Cerebellar nuclear complex (tissue), 1 donor: Measurements from ENCODE around the gene ZNF208.
"Not testable (repeated sequence)": the region's sequence is repeated elsewhere in the genome, so short reads cannot be mapped to it uniquely, and the experiment has no call there.

Experiments used
- DNase-seq, 2 experiments: peaks; one replicate each; lab custom pipeline; 2025; lab: John Stamatoyannopoulos, UW

Gene ZNF208

DNA sequence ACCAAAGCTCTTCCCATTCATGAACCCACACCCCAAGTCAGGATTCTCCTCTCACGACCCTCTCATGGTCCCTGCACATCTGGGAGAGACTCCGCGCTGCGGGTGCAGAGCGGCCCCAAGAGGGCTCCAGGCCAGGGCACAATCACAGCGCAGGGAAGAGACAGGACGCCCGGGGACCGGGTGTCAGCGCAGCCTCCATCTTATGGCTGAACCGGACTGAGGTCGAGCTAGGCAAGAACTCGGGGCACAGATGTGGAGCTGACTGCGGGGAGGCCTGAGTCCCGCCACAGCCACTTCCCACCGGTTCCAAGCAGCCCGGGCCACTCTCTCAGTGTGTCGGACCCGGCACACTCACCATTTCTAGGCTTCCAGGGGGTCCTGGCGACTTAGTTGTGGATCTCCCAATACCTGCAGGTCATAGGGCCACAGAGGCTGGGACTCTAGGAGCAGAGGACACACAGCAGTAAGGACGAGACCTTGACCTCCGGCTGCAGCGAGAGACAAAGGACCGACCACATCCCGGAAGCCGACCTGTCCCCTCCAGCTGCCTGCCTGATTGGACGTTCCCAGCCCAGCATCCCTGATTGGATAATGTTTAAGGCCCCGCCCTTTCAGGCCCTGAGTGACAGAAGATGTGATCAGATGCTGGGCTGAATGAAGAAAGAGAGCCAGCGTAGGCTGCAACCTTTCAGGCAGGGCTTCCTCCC, at the start of gene ZNF208:
Gene ZNF208 (minus strand): TSS at position 507 of the 707 bp plus-strand sequence. CDS start 149 bp downstream, at position 358.
- not testable (repeated sequence) for DNase-seq

DNA sequence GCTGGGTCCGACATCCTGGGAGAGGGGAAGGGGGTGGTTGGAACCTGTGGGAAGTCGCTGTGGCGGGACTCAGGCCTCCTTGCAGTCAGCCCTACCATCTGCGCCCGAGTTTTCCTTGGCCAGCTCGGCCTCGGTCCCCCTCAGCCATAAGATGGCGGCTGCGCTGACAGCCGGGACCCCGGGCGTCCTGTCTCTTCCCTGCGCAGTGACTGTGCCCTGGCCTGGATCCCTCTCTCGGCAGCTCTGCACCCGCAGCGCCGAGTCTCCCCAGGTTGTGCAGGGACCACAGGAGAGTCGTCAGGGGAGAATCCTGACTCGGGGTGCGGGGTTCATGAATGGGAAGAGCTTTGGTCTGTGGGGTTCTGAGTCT, 41.9 kb upstream of the ZNF208 start:
- no peak for DNase-seq

DNA sequence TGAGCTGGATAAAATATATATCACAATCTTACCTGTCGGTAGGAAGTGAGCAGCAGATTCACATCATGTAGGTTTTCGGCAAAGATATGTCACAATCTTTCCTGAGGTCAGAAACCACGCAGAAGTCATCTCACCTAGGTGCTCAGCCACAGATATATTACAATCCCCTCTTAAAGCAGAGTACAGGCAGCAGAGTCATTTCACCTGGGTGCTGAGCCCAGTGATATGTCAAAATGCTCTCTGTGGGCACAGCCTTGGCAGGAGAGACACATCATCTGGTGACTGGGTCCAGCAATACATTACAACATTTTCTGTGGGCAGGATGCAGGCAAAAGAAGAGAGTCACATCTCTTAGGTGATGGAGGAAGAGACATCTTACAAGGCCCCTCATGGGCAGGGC, 30.4 kb upstream of the ZNF208 start:
- not testable (repeated sequence) for DNase-seq

DNA sequence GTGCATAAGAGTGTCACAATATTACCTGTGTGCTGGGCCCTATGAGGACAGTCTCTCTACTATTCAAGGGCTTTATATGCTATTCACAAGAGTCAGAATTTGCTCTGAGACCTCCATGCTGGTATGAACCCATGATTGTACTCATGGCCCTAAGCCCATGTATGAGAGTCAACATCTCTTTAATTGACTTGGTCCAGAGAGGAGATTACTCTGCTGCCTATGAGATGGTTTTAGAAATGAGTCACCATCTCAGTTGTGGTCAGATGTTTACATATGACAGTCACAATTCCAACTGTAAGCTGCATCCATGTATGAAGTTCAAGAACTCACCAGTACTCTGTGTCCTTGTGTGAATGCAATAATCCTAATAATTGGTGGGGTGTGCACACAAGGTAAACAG, 19.9 kb upstream of the ZNF208 start:
- no peak for DNase-seq

DNA sequence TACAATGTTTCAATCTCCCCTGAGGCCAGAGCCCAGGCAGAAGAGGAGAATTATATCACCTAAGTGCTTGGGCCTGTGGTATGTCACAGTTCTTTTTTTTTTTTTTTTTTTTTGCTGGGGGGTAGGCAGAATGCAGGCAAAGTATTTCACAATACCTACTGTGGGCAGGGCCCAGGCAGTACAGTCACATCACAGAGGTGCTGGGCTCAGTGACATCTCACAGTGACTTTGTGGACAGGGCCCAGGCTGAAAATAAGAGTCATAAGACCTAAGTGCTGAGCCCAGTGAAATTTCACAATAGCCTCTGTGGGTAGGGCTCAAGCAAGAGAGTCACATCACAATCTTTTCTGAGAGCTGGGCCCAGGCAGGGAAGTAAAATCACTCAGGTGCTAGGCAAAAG, 15.9 kb upstream of the ZNF208 start:
- no peak for DNase-seq

DNA sequence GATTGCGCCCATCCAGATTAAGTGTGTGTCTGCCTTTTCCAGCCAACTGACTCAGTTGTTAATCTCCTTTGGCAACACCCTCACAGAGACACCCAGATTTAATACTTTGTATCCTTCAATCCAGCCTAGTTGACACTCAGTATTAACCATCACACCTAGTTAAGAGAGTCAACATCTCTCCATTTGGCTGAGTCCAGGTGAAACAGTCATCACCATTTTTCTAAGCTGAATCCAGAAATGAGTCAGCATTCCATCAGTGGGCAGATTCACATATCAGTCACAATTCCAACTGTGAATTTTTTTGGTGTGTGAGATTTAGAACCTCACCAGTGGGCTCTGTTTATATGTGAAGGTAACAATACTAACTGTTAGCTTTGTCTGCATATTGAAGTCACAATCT, 14.8 kb upstream of the ZNF208 start:
- DNase-seq, result not testable (repeated sequence)

DNA sequence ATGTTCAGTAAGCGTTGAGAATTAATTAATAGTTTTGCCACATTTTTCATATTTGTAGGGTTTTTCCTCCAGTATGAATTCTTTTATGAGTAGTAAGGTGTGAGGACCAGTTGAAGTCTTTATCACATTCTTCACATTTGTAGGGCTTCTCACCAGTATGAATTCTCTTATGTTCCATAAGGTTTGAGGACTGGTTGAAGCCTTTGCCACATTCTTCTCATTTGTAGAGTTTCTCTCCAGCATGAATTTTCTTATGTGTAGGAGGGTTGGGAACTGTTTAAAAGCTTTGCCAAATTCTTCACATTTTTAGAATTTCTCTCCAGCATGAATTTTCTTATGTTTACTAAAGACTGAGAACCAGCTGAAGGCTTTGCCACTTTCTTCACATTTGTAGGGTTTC, 40.3 kb downstream of the ZNF208 start:
- DNase-seq, result no peak

DNA sequence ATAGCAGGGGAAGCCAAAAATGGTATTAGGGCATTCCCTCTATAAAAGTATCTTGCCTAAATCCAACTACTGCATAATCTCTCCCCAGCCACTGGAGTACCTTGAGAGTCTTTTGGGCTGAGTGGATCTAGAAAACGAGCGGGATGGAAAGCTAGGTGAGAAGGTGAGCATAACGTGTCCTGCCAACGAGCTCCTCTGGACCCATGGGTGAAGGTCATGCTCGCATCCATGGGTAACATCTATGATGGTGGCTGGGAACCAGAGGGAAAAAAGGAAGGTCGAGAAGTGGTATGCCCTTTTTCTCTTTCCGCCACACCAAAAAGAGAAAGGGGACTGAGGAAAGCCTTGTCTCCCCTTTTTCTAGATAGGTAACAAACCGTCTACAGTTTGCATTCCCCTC, 63.0 kb downstream of the ZNF208 start:
- DNase-seq, result no peak

DNA sequence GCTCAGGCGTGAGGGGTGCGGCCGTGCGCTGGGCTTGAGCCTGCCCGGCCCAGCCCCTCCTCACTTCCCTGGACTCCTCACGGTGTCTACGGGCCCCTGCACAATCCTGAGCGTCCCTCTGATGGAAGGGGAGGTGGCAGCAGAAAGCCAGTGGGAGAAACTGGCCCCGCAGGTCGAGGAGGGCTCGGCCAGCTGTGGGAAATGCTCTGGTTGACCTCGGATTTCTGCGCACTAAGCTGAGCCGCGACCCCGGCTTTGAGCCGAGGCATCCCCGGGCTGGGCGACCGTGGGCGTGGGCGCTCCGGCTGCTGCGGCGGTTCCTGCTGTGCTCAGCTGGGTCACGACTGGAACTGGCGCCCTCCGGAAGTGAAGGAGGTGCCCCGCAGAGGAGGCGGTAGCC, 70.1 kb downstream of the ZNF208 start:
- DNase-seq, result no peak

DNA sequence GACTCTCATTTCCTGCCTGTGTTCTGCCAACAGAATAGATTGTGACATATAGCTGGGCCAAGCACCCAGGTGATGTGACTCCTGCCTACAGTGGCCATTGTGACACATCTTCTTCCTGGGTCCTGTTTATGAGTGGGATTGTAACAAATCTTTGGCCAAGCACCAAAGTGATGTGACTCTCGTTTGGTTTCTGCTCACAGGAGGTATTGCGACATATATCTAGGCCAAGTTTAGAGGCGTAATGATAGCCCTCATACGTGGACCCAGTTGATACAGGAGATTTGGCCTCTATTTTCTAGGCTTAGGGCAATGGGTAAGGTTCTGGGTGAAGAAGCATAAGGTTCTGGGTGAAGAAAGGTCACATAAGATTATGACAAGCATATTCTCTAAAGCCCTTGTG, 76.2 kb downstream of the ZNF208 start:
- DNase-seq, result no peak

DNA sequence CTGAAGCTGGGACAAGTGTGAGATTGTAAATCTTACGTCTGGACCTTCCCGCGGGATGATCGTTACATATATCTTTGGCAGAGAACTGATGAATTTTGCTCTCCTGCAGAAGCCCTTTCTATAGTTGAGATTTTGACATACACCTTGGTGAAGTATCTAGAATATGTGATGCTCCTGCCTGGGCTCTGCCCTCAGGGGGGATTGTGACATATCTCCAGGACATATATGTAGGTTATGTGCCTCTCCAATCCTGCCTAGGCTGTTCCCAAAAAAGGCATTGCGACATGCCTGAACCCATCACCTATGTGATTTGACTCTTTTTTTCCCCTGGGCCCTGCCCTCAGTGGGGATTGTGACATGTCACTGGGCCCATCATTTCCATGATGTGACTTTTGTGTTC, 76.6 kb downstream of the ZNF208 start:
- DNase-seq, result no peak

DNA sequence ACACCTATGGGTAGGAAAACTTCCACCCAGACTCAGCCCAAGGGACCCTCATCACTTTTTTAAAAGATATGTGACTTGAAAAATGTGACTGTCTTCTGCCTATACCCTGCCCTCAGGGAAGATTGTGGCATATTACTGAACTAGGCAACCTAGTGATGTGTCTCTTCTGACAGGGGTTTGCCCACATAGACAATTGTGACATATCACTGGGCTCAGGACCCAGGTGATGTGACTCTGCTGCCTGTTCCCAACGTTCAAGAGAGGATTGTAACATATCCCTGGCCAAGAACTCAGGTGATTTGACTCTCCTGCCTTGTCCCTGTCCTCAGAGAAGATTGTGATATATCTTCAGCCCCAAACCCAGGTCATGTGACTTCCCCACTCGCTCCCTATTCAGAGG, 88.5 kb downstream of the ZNF208 start:
- no peak for DNase-seq

DNA sequence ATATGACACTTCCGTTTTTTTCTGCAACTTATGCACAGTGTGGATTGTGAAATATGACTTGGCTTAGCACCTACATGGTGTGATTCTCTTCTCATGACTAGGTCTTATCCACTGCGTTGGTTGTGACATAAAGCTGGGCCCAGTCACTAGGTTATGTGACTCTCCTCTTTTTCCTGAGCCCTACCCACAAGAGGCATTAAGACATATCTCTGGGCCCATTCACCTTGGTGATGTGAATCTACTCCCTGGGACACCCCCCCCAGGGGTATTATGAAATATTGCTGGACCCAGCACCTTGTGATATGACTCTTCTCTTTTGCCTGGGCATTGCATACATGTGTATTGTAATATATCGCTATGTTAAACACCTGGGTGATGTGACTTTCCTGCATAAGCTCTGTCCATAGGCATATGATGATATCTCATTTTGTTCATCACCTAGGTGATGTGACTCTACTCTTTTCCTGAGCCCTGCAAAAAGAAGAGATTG, 89.0 kb downstream of the ZNF208 start:
- no peak for DNase-seq

DNA sequence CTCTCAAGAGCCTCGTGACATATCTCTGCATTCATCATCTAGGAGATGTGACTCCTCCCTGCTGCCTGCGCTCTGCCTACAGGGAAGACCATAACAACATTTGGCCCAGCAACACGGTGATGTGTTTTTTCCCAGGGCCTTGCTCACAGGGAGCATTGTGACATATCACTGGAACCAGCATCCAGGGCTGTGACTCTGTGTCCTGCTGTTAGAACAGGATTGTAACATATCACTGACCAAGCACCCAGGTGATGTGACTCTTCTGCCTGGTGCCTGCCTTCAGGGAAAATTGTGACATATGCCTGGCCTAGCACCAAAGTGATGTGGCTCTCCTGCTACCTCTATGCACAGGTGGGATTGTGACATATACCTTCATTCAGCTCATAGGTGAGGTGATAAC, 95.3 kb downstream of the ZNF208 start:
- DNase-seq, result no peak

DNA sequence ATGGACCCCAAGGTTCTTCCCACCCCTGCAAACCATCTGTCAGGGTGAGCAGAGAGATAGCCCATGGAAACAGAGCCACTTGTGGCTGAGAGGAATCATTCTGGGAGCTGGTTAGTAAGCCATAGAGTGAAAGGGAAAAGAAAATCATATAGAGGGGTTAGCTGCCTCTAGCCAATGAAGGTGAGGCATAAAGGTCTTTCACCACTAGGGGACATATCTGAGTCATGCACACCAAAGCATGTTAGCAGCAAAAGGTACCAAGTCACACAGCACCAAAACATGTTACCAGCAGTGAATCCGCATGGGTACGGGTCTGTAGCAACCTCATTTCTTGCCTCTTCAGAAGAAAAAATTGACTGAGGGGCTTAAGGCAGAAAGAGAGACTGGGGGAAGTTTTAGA, 98.1 kb downstream of the ZNF208 start:
- no peak for DNase-seq

DNA sequence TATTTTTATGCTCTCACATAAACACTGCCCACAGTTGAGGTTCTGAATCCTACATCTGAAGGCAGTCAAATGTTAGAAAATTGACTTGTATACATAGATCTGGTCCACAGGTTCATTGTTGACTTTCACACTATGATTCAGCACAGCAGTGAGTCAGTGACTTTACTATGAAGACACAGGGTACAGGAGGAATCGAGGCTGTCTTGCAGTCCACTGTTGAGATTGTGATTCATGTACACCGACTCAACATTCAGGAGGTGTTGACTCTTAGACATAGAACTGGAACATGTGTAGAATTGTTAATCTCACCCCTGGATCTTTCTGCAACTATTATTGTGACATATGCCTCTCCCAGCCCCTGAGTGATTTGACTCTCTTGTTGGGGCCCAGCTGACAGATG, 100.4 kb downstream of the ZNF208 start:
- no peak for DNase-seq

DNA sequence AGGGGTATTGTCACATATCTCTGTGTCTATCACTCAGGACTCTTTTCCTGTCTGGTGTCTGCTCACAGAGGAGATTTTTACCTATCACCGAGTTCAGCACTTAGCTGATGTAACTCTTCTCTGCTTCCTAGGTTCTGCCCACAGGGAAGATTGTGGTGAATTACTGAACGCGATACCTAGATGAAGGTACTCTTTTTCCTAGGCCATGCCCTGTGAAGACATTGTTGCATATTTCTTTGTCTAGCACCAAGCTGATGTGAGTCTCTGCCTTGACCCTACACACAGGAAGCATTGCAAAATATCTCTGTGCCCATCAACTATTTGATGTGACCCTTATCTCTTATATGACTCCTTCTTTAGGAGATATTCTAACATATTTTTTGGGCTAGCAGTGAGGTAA, 102.7 kb downstream of the ZNF208 start:
- DNase-seq, result no peak

DNA sequence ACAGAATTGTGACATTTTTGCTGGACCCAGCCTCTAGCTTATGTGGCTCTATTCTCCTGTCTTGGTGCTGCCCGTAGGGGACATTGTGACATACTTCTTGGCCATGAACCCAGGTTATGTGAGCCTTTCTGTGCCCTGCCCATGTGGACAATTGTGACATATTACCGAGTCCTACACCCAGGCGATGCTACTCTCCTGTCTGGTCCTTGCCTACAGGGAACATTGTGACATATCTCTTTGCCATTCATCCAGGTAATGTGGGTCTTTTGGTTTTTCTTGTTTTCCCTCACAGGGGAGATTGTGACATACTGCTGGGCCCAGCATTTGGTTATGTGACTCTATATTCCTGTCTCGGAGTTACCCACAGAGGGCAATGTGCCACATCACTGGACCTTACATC, 103.2 kb downstream of the ZNF208 start:
- no peak for DNase-seq

DNA sequence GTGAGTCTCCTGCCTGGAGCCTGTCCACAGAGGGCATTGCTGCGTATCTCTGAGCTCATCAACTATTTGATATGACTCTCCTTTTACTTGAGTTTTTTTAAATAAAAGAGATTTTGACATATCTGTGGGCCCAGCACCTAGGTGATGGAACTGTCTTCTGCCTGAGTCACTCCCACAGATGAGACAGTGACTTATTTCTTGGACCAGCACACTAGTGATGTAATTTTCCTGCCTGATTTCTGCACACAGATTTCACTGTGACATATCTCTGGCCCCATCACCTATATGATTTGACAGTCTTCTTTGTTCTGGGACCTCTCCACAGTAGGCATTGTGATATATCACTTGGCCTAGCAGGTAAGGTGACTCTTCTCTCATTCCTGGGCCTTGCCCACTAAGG, 108.2 kb downstream of the ZNF208 start:
- no peak for DNase-seq

DNA sequence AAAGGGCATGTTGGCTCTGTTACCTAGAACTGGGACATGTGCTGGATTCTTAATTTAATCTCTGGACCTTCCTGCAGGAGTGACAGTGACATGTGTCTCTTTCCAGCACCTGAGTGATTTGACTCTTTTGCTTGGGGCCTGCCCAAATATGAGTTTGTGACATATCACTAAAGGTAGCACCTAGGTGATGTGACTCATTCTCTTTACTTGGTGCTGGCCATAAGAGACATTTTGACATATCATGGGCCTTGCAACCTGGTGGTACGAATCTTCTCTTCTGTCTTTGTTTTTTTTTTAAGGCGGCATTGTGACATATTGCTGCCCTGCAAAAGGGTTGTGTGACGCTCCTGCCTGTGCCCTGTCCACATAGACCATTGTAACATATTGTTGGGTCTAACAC, 108.9 kb downstream of the ZNF208 start:
- no peak for DNase-seq

DNA sequence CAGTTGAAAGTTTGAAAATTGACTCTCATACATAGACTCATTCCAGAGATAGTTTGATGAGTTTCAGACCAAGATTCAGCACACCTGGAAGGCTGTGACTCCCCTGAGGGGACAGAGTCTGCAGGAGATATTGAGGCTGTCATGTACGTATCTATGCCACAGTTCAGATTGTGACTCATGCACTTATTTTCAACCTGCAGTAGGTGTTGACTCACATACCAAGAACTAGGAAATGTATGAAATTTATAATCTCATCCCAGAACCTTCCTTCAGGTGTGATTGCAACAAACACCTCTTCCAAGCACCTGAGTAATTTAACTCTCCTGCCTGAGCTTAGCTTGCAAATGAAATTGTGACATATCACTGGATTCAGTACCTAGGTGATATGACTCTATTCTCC, 110.3 kb downstream of the ZNF208 start:
- no peak for DNase-seq

DNA sequence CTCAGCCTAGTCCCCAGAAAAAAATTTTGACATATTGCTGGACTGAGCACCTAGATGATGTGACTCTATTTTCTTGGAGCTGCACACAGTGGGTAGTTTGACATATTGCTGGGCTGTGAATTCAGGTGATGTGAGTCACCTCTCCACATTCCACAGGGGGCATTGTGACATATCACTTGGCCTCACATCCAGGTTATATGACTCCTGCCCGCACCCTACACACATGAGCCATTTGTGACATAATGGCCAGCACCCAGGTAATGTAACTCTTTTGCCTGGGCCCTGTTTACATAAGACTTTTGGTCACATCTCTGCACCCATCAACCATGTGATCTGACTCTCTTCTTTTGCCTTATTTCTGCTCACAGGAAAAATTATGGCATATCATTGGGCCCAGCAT, 119.7 kb downstream of the ZNF208 start:
- DNase-seq, result no peak

DNA sequence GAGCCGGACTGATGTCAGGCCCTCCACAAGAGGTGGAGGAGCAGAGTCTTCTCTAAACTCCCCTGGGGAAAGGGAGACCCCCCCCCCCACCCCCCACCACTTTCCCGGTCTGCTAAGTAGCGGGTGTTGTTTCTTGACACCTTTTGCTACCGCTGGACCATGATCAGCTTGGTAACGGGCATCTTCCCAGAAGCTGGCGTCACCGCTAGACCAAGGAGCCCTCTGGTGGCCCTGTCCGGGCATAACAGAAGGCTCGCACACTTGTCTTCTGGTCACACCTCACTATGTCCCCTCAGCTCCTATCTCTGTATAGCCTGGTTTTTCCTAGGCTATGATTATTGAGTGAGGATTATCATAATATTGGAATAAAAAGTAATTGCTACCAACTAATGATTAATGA, 120.7 kb downstream of the ZNF208 start:
- not testable (repeated sequence) for DNase-seq

DNA sequence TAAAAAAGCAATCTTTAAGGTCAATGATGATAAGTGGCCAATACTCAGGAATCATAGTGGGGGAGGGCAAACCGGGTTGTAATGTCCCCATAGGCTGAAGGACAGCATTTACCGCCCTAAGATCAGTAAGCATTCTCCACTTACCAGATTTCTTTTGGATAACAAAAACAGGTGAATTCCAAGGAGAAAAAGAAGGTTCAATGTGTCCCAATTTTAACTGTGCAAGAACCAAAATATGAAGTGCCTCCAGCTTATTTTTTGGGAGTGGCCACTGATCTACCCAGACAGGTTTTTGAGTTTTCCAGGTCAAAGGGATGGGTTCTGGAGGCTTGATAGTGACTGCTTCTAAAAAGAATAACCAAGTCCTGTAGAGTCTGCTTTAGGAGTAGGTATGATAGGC, 125.2 kb downstream of the ZNF208 start:
- DNase-seq, result not testable (repeated sequence)
